IPS-NIHi7 (cell line): ENCODE measurements around the gene ZNRF2.
"Not testable (repeated sequence)": the region's sequence is repeated elsewhere in the genome, so short reads cannot be mapped to it uniquely, and the experiment has no call there.

Source experiments
- DNase-seq: peaks from one replicate; pipeline ENCODE4 v3.0.0; 2012; ENCODE audit warnings: mixed read lengths; ENCODE audit errors: extremely low spot score

Gene ZNRF2

GRCh38 chr7:30287625-30288024 is 3.2 kb downstream of the ZNRF2 start:
- DNase-seq, result not testable (repeated sequence)

- DNase-seq, result not testable (repeated sequence)
Observed at GRCh38 chr7:30289634-30290033, 5.2 kb downstream of the ZNRF2 start.

GRCh38 chr7:30290317-30290716 is 5.9 kb downstream of the ZNRF2 start:
- DNase-seq, result not testable (repeated sequence)

- DNase-seq, result not testable (repeated sequence)
Observed at GRCh38 chr7:30292416-30293038, 8.1 kb downstream of the ZNRF2 start.

GRCh38 chr7:30296304-30296703 is 11.9 kb downstream of the ZNRF2 start:
- not testable (repeated sequence) for DNase-seq

GRCh38 chr7:30297499-30297898 is 13.1 kb downstream of the ZNRF2 start:
- DNase-seq, result not testable (repeated sequence)

- not testable (repeated sequence) for DNase-seq
Observed at GRCh38 chr7:30298409-30298808, 14.0 kb downstream of the ZNRF2 start.

- DNase-seq, result no peak
Observed at GRCh38 chr7:30301751-30302150, 17.4 kb downstream of the ZNRF2 start.

GRCh38 chr7:30302656-30303311 is 18.4 kb downstream of the ZNRF2 start:
- no peak for DNase-seq

- no peak for DNase-seq
Observed at GRCh38 chr7:30303312-30304039, 19.1 kb downstream of the ZNRF2 start.

- no peak for DNase-seq
Observed at GRCh38 chr7:30304177-30304884, 19.9 kb downstream of the ZNRF2 start.

GRCh38 chr7:30306976-30307375 is 22.6 kb downstream of the ZNRF2 start:
- DNase-seq, result no peak

GRCh38 chr7:30308389-30308788 is 24.0 kb downstream of the ZNRF2 start:
- DNase-seq, result no peak

- no peak for DNase-seq
Observed at GRCh38 chr7:30309302-30309701, 24.9 kb downstream of the ZNRF2 start.

- no peak for DNase-seq
Observed at GRCh38 chr7:30309842-30310435, 25.5 kb downstream of the ZNRF2 start.

- no peak for DNase-seq
Observed at GRCh38 chr7:30310674-30311362, 26.4 kb downstream of the ZNRF2 start.

GRCh38 chr7:30312178-30312577 is 27.8 kb downstream of the ZNRF2 start:
- no peak for DNase-seq

GRCh38 chr7:30313348-30313747 is 29.0 kb downstream of the ZNRF2 start:
- DNase-seq, result no peak

- no peak for DNase-seq
Observed at GRCh38 chr7:30313793-30314192, 29.4 kb downstream of the ZNRF2 start.

GRCh38 chr7:30315589-30315988 is 31.2 kb downstream of the ZNRF2 start:
- DNase-seq, result no peak

- no peak for DNase-seq
Observed at GRCh38 chr7:30320392-30320791, 36.0 kb downstream of the ZNRF2 start.
